ENCODE data around the gene MYO1F.
A peak's percentile ranks its signal among the peaks of the same experiment; 100 is the strongest.
"Not testable (repeated sequence)": the region's sequence is repeated elsewhere in the genome, so short reads cannot be mapped to it uniquely, and the experiment has no call there.

The MYO1F gene

DNA sequence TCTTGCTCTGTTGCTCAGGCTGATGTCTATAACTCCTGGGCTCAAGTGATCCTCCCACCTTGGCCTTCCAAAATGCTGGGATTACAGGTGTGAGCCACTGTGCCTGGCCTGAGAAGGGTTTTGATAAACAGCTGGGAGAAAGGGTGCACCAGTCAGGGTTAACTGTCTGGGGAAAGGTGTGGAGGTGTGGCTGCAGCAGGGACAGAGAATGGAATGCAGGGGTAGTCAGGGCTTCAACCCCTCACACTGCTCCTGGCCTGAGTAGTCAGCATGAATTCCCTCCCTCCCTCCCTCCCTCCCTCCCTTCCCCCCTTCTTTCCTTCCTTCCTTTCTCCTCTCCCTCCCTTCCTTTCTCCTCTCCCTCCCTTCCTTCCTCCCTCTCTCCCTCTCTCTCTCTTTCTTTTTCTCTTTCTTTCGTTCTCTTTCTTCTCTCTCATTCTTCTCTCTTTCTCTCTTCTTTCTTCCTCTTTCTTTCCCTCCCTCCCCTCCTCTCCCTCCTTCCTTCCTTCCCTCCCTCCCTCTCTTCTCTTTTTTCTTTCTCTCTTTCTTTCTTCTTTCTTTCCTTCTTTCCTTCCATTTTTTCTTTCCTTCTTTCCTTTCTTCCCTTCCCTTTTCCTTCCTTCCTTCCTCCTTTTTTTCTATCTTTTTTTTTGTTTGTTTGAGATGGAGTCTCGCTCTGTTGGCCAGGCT lies 16.0 kb downstream of the MYO1F start:
- no peak for DNase-seq

DNA sequence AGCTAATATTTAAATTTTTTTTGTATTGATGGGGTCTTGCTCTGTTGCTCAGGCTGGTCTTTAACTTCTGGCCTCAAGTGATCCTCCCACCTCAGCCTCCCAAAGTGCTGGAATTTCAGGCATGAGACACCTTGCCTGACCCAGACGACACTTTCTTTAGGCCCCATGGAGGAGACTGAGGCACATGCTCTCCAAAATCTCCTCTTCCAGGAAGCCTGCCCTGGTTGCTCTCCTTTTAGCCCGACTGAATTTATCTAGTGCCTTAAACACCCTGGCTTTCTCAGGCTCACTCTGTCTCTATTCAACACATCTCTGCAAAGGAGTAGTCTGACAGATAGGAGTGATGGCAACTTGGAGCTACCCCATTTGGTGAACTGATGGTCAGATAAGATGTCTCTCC lies 18.9 kb downstream of the MYO1F start:
- no peak for DNase-seq

DNA sequence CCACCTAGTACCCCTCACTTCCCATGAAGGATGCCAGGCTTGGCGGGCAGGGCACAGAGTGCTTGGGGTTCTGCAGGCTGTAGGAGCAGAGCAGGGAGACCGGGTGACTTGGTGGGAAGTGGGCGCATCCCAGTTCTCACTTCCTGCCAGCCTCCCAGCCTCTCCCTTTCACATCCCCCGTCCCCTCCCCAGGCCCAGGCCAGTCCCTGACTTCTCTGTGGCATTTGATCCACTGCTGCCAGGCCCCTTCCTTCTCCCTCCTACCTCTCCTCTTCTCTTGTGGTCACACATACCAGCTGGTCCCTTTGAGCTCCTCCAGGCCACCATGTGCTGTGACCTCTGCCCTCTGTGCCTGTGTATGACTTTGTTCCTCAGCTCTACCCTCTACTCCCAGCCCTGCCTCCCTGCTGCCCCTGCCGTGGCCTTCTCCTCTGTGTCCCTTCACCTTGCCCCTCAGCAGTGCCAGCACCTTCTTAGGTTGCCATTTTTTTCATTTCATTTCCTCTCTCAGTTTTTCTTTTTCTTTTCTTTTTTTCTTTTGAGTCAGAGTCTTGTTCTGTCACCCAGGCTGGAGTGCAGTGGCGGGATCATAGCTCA lies 19.5 kb downstream of the MYO1F start:
- DNase-seq: no peak

DNA sequence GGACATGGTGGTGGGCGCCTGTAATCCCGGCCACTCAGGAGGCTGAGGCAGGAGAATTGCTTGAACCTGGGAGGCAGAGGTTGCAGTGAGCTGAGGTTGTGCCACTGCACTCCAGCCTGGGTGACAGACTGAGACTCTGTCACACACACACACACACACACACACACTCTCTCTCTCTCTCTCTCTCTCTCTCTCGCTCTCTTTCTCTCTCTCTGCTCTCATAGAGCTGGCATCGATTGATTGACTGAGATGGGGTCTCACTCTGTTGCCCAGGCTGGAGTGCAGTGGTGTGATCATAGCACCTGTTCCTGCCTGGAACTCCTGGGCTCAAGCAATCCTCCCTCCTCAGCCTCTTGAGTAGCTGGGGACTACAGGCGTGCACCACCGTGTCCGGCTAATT lies 23.5 kb downstream of the MYO1F start:
- not testable (repeated sequence) for DNase-seq

DNA sequence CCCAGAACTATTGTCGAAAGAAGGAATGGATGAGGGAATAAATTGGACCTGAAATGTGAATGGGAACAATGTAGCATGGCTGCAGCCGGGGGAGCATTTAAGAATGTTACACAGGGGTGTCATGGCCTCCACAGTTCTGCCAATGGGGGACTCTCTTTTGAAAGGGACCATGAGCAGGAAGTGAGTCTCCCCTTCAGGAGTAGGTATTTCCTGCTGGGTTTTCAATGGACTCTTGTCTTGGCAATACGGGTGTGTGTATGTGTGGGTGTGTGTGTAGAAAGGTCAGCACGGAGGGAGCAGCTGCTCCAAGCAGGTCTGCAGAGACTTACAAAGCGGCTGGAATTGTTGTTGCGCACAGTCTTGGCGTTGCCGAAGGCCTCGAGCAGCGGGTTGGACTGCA lies 24.4 kb downstream of the MYO1F start:
- DNase-seq: no peak

DNA sequence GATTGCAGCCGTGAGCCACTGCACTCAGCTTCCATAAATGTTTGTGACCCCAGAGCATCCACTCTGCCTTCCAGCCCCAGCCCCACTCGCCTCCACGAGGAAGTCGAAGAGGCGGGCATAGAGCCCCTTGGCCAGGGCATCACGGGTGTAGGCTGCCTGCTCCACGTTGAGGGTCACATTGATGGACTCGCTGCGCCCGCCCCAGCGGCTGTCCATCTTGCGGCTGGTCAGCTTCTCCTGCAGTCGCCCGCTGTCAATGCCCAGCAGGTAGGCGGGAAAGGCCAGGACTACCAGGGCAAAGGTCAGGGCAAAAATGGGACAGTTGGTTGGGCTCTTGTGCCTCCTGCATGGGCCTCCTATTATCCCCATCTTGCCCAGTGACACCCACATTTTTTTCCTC lies 27.2 kb downstream of the MYO1F start:
- DNase-seq: no peak

DNA sequence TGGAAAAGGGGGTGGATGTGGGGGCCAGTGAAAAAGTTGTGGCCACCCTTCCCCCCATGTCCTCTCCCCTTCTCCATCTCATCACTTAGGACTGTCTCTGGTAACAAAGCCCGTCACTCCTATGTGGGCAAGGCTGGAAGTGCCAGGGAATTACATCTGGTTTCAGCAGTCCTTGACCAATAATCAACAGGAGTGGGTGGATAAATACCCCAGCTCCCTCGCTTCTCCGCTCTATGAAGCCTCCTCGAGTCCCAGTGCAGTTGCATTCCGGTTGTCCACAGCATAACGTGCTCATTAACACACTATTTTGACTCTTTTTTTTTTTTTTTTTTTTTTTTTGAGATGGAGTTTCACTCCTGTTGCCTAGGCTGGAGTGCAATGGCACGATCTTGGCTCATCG lies 31.5 kb downstream of the MYO1F start:
- no peak for DNase-seq

DNA sequence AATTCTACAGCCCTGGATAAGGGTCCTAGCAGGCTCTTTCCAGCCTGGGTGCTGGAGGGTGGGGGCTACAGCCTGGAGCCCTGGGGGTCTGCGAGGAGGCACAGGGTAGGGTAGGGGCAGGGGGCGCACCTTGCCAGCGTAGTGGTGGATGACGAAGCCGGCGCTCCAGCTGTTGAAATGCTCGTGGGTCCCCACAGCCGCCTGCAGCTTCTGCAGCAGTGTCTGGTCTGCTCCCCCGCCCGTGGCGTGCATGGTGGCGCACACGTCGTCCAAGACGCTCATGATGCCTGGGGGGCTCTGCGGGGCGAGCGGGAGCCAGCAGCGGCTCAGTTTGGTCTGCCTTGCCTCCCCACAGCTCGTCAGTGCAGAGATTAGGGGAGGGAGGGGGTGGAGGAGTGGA lies 33.1 kb downstream of the MYO1F start:
- DNase-seq: no peak

DNA sequence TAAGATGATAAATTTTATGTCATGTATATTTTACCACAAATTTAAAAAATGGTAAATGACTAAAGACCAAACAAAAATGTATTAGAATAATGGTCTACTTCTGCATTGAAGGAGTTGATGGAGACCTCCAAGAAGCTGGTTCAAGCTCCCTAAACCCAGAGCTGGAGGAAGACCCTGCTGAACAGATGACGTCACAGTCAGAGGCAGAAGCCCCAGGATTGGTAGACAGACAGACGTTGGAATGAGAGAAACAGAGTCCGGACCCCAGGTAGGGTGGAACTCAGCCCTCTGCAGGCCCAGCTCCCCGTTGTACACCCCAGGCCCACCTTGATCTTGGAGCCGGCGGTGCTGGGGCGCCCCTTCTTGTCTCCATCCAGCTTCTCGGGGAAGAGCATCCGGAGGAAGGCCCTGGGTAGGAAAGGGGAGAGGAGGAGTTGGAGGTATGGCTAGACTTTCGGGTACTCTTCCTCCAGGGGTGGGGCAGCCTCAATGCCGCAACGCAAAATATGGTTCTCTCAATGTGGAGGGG lies 37.6 kb downstream of the MYO1F start:
- DNase-seq: no peak

DNA sequence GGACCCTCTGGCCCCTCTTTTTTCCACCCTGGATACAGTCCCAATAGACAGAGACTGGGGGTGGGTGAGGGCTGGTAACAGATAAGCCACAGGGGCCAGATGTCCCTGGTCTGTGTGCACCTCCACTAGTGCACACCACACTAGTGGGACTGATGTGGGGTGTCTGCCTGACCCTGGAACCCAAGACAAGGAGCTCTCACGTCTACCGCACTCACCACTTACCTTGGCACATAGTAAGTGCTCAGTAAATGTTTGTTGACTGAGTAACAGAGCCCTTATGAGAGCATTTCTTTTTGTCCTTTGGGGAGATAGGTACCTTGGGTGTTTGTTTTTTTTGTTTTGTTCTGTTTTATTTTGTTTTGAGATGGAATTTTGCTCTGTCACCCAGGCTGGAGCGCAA lies 40.1 kb downstream of the MYO1F start:
- no peak for DNase-seq

DNA sequence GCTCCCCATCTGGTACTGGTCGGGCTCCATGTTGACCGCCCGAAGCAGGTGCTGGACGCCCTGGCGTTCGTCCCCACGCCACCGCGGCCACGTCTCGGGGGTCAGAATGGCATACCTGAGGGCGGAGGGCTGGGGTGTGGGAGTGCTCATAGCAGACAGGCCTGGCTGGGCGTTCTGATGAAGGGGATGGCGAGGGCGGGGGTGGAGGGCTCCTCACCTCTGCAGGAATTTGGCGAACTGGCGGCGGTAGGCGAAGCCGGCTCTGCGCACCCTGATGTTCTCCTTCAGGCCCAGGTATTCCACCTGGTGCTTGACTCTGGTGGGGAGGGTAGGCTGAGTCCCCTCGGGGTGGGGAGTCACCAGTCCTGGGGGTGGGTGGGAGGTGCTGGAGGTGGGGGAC lies 41.0 kb downstream of the MYO1F start:
- DNase-seq: no peak

DNA sequence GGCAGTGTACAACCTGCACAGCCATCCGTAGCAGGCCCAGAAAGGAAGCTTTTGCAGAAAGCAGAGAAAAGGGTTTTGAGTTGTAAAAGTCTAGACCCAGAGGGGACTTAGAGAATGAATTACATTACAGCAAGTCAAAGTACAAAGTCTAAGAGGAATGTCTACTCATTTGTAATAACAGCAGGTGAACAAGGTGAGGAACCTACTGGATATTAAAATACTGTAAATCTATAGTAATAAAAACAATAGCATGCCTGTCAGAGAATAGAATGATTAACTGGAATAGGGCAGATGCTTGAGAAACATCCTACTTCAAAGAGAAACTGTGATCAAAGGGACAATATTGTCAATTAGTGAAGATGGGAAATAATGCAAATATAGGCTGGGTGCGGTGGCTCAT lies 45.0 kb downstream of the MYO1F start:
- no peak for DNase-seq

DNA sequence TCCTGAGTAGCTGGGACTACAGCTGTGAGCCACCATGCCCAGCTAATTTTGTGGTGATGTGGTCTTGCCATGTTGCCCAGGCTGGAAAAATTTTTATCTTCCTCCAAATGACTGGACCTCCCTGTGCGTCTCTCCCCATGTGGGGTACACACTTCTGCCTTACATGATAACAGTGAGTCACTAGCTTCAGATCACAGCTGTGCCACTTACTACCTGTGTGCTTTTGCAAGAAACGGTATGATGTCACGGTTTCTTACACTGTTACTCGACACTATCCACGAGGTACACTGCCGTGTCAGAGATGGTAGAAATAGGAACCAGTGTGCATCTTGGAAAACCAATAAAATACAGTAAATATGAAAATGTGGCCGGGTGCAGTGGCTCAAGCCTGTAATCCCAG lies 45.8 kb downstream of the MYO1F start:
- no peak for DNase-seq

DNA sequence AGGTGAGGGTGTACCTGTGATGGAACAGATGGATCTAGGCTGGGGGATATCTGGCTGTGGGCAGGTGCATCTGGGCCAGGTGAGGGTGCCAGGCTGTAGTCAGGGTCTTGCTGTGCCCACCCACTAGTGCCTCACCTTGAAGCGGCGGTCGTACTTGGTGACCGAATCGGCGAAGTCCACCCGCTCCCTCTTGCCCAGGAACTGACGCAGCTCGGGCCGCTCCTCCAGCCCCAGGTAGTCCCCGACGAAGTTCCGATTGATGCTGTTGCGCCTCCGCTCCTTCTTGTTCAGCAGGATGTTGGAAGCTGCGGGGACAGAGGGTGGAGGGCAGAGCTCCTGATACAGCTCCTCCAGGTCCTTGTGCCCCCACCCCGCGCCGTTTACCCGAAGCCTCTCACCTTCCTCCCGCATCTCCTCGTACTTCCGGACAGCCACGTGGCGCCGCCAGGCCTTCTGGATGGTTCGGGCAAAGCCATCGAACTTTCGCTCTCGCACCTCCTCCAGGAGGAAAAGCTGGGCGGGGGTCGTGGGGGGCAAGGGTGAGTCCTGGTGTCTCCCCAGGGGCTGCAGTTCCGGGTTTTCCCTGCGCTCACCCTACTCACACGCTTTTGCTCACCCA lies 47.1 kb downstream of the MYO1F start:
- no peak for DNase-seq

DNA sequence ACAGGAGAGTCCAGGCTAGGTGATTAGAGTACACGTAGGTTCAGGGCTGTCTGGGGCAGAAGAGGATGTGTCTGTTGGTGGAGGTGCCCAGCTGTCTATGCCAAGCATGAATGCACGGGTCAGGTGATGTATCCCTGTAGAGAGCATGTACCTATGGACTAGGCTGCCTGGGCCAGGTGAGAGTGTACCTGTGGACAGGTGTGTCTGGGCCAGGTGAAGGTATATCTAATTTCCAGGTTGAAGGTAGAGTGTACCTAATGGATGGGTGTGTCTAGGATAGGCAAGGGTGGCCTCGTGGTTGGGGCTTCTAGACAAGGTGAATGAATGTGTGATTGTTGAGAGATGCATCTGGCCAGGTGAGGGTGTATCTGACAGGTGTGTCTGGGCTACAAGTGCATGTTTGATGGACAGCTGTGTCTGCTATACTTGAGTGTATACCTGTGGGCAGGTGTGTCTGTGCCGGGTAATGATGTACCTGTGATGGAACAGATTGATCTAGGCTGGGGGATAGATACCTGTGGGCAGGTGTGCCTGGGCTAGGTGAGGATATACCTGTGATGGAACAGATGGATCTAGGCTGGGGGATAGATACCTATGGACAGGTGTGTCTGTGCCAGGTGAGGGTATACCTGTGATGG lies 47.8 kb downstream of the MYO1F start:
- no peak for DNase-seq

DNA sequence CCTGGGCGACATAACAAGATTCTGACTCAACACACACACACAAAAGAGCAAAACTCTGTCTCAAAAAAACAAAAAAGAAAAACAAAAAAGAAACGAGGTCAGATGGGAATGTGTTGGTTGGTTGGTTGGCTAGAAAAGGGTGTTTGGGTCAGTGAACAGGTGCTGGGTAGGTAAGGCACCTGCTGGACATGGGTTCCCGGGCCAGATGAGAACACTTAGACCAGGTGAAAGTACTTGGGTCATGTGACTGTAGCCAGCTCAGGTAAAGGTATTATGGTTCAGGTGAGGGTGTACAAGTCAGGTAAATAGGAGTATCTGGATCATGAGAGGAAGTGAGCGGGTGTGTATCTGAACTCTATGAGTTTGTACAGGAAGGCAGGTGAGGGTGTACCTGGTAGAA lies 48.7 kb downstream of the MYO1F start:
- DNase-seq: no peak

DNA sequence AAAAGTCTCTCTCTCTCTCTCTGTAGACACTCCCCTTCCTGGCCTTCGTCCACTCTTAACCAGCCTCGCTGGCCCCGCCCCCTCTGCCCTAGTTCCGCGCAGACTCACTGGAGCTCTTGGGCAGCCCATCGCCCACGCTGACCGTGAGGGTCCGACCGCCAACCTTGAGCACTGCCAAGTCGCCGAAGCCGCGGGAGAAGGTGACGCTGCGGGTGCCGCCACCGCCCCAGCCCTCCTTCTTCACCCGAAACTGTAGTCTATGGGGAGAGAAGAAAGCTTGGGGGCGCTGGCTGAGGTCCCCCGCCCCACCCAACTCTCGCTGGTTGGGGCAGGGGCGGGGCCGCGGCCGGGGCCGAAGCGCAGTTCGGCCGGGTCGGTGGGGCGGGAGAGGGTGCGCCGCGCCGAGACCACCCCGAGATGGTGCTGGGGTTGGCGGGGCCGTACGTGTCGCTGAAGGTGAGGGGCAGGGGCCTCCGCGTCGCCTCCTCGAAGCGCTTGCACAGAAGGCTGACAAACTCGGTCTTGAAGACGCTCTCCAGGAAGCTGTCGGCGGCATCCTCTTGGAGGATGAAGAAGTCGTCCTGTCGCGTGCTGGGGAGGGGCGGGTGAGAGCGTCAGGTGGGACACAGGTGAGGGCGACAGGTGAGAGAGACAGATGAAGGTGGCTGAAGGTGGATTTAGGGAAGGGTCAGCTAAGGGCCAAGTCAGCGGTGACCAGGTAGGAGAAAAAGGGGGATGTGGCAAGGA lies 50.7 kb downstream of the MYO1F start:
- DNase-seq: peak; percentile 10

DNA sequence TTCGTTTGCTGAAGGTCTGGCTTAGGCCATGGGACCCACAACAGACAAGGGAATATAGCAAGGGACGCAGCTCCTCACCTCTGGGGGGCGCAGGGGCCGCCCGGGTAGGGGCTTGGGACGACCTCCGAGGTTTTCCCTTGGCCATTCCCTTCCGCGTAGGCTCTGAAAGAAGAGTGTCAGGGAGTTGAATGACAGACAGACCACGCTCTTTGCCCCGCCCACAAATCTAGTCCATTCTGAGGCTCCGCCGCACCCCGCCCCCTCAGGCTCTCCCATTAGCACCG lies 51.9 kb downstream of the MYO1F start:
- no peak for DNase-seq

DNA sequence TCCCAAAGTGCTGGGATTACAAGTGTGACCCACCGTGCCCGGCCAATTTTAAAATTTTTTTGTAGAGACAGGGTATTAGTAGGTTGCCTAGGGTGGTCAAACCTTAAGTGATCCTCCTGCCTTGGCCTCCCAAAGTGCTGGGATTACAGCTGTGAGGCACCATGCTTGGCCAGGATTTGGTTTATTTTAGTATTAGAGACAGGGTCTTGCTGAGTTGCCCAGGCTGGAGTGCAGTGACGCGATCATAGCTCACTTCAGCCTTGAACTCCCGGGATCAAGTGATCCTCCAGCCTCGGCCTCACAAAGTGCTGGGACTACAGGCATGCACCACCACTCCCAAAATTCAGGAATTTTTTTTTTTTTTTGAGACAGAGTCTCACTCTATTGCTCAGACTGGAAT lies 57.9 kb downstream of the MYO1F start:
- no peak for DNase-seq

DNA sequence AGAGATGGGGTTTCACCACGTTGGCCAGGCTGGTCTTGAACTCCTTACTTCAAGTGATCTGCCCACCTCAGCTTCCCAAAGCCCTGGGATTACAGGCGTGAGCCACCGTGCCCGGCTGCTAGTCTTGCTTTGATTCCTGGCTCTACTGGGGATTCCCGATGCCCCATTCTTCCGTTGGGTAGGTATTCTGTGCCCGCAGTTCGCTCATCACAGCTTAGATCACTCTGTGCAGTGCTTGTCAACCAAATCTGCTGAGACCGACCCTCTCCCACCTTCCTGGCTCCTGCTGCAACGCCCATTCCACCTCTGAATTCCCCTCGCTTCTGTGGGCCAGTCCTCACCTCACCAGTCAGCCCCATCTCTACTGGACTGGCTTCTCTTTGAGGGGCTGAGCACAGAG lies 58.7 kb downstream of the MYO1F start:
- no peak for DNase-seq

DNA sequence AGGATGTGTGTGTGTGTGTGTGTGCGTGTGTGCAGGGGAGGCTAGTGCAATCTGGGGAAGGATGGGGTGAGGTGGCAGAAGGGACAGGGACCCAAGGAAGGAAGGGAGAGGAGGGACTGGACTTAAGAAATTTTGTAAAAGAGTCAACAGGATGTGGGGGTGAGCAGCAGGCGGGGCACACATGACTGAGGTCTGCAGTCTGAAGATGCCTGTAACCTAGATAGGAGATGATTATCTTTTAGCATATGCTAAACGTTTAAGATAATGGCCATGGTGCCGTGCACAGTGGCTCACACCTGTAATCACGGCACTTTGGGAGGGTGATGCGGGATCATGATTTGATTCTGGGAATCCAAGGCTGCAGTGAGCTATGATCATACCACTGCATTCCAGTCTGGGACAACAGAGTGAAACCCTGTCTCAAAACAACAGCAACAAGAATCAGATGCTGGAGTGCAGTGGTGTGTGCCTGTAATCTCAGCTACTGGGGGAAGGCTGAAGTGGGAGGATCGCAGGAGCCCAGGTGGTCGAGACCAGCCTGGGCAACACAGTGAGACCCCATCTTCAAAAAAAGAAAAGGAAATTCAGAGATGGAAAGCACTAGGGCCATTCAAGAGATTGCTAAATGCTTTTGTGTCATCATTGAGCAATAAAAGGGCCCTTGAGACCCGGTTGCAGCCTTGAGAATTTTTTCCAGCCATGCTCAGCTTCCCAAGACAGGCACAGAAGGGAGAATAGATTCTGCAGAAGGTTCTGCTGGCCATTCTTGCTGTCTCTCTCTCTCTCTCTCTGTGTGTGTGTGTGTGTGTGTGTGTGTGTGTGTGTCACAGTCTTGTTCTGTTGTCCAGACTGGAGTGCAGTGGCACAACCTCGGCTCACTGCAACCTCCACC lies 59.4 kb downstream of the MYO1F start:
- DNase-seq: no peak

DNA sequence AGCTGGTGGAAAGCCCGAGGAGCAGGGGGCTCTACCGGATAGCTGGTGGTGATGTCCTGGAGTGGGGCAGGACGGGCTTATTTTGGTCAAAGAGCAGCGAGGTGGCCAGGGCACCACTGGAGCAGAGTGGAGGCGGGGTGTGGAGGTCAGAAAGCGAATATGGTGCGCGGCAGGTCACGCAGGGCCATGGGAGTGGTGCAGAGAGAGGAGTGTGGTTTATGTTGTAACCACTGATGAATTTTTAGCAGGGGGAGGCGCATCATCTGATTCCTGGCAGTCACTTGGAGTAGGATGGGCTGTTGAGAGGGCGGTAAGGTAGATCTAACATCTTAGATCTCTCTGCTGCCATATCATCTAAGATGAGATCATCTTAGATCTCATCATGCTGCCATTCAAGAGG lies 61.9 kb downstream of the MYO1F start:
- DNase-seq: no peak

Data from NCI-H2081 treated with DMSO at 0.1 percent for 48 hours (cell line).